8988T (cell line): ENCODE results near the gene NUMB.
"Not testable (repeated sequence)": the region's sequence is repeated elsewhere in the genome, so short reads cannot be mapped to it uniquely, and the experiment has no call there.

Source experiments
- DNase-seq: peaks from one replicate; pipeline ENCODE4 v3.0.0; 2011

NUMB gene

GRCh38 chr14:73406248-73406647 lies 52.1 kb downstream of the NUMB start:
- not testable (repeated sequence) for DNase-seq

DNA sequence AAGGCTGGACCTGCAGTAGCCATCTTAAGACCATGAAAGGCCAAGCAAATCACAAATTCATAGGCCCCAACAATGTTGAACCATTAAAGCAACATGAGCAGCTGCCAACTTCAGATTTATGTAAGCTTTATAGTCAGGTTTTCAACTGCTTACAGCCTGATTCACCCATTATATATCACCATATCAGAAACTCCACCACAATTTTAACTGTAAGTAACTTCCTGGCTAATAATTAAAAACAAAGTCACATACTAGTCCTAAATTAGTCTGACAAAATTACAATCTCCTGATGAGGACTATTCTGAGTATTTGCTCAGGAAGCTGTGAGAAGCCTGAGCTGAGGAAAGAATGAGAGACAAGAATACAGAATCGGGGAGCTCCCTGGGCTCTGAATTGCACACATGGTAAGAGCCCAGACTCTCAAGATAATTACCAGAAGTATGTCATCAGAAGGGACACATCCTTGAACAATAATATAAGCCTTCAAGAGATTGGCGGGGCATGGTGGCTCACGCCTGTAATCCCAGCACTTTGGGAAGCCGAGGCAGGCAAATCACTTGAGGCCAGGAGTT lies 55.1 kb downstream of the NUMB start:
- DNase-seq = no peak

GRCh38 chr14:73402579-73402978 lies 55.8 kb downstream of the NUMB start:
- no peak for DNase-seq

GRCh38 chr14:73397810-73398209 lies 60.5 kb downstream of the NUMB start:
- DNase-seq = no peak

DNA sequence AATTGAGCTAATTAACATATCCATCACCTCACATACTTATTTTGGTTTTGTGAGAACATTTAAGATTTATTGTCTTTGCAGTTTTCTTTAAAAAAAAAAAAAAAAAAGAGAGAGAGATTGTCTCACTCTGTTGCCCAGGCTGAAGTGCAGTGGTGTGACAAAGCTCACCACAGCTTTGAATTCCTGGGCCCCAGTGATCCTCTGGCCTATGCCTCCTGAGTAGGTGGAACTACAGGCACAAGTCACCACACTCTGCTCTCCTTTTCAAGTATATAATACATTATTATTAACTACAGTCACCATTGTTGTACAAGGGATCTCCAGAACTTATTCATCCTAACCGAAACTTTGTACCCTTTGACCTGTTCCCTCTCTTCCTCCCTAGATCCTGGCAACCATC lies 64.0 kb downstream of the NUMB start:
- DNase-seq = no peak

- no peak for DNase-seq
Measured at GRCh38 chr14:73393375-73393774, 65.0 kb downstream of the NUMB start.

DNA sequence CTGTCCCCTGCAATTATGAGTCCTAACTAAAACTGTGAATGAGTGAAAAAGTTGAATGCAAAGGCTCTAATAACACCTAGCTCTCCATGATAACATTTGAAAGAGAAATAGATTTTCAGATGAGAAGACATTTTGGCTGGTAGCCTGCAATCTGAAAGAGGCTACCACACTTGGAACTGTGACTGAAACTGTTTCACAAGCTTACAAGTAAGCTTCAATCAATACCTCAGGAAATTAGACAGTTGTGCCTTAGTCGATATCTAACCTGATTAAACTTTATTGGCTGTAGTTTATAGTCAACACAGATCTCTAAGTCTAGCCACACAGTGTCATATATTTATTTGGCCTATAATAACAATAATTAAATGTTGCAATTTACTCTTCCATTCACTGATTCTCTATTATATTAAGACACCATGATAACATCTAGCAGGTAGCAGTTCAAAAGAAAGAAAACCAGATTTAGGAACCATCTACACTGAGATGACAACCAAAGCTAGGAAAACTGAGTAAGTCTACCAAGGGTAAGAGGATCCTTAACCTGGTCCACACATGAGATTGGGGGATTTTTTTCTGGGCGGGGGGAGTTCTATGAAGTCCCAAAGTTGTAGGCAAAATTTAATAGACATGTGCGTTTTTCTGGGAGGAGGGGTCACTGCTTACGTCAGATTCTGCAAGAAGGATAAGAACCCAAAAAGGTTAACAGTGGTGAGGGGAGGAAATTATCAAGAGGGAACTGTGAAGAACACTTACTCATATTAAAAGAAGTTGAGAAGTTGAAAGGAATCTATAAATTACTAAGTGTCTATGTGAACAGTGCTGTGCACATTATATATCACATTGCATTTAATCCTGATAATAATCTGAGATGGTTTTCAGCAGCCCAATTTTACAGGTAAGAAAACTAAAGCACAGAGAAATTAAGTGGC lies 65.8 kb downstream of the NUMB start:
- DNase-seq = no peak

GRCh38 chr14:73387860-73388259 lies 70.5 kb downstream of the NUMB start:
- not testable (repeated sequence) for DNase-seq

DNA sequence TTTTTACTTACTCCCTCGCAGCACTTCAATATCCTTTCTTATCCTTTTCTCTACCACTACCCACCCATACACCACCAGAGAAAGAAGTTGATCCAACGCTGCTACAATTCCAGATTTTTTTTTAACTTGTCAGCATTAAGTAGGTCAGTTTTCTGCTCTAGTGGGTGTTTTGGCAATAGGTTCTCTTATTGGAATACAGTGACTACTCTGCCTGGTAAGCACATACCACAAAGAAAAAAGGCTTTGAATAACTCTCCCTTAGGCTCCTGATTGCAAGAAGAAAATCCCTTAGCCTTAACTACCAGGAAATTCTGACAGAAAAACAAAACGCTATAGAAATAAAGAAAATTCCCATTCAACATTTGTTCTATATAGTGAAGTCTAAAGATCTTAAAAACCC lies 72.0 kb downstream of the NUMB start:
- no peak for DNase-seq

DNA sequence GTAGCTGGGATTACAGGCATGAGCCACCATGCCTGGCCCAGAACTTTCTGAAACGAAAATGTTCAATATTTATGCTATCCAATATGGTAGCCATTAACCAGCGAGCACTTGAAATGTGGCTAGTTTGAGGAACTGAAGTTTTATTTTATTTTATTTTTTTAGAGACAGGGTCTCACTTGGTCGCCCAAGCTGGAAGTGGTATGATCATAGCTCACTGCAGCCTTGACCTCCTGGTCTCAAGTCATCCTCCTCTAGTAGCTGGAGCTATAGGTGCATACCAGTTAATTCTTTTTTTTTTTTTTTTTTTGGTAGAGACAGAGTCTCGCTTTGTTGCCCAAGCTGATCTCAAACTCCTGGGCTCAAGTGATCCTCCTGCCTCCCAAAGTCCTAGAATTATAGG lies 73.3 kb downstream of the NUMB start:
- not testable (repeated sequence) for DNase-seq

- DNase-seq = no peak
Measured at GRCh38 chr14:73383356-73383755, 75.0 kb downstream of the NUMB start.

DNA sequence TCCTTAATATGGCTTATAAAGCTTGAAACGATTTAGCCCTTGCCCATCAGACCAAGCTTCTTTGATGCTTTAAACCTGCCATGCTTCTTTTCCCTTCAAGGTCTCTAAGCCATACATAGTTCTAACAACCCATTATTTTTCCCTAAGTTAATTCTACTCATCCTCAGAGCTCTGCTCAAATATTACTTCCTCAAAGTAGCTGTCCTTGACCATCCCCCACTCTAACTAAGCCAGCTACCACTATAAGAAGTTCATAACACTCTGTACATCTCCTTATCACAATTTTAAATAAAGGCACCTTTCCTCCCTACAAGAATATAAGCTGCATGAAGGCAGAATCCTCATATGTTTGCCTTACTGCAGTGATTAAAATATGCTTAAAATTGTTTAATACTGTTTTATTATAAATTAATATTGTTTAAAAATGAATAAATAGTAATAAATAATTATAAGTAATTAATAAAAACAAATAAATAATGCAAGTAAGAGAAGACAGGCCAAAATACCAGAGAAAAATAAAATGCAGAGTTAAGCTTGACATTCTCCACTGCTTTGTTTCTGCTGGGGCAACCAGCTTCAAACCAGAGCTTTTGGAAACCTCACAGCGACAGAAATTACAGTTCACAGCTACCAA lies 76.8 kb downstream of the NUMB start:
- no peak for DNase-seq

- DNase-seq = no peak
Measured at GRCh38 chr14:73376585-73376984, 81.8 kb downstream of the NUMB start.

GRCh38 chr14:73375861-73376260 lies 82.5 kb downstream of the NUMB start:
- DNase-seq = no peak

DNA sequence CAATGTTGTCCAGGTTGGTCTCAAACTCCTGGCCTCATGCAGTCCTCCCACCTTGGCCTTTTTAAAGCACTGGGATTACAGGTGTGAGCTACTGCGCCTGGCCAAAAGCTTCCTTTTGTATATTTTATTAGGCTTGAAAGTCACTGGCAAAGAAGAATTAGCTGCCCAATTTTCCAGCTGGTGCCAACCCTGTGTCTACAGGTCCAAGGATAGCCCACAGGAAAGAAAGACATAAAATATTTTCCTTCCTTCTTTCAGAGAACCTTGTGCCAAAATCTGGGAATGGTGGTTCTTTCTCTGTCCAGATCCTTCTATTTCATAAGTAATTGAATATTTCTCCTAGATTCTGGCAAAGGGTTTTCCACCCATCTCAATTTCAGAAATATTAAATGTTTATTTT lies 84.1 kb downstream of the NUMB start:
- DNase-seq = no peak

DNA sequence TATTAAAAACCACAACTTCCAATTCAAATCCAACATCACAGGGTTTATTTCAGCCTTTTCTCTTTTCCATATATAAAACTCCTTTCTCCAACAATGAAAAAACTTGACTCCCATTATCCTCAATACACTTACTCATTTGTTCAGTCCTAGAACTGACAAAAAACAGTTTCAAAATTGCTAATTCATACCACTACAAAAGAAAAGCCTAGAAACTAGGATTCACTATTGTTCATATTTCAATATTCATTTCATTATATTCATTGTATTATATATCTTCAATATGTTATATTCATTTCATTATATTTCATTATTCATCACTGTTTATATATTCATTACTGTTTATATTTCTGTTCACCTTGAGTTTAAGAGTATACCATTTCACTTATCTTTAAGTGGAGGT lies 85.8 kb downstream of the NUMB start:
- DNase-seq = no peak

GRCh38 chr14:73370561-73370960 lies 87.8 kb downstream of the NUMB start:
- no peak for DNase-seq

DNA sequence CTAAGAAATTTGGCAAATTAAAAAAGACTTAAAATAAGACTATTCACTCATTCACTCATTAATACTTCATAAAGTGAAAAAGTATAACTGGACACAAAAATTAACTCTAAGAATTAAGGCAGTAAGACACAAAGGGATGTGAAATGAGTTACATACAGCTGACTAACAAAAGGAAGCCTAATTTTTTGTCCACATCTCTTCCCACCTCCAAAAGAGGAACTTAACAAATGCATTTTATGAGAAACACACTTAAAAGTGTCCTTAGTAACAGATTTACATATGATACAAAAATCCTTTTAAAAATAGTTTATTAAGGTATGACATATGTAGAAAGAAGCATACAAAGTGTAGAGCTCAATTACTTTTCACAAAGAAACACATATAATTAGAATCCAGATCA lies 88.9 kb downstream of the NUMB start:
- no peak for DNase-seq

GRCh38 chr14:73368616-73369015 lies 89.7 kb downstream of the NUMB start:
- DNase-seq = no peak

DNA sequence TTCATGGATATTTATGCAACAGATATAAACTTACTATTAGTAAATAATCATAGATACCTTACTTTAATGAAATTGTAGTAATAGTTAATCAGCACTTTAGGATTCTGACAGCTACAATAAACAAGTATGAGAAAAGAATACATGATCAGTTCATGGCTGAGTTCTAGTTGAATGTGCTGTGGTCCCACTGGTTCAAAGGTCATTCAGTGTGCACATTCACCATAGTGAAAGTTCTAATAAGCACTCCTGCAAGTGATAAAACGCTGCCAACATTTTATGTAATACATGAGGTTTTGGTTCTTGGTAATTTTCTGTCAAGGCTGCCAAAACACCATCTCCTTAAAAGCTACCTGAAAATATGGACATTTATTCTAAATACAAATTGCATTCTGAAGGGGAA lies 92.6 kb downstream of the NUMB start:
- no peak for DNase-seq

DNA sequence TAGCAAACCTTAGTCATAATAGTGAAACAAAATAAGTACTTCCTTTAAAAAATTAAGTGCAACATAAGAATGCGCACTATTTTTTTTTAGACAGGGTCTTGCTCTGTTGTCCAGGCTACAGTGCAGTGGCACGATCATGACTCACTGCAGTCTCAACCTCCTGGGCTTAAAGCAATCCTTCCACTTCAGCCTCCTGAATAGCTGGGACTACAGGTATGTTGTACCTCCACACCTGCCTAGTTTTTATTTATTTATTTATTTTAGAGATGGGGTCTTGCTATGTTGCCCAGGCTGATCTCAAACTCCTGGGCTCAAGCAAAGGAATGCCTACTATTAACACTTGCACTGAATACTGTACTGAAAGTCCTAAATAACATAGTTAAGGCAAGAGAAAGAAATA lies 93.8 kb downstream of the NUMB start:
- DNase-seq = no peak

DNA sequence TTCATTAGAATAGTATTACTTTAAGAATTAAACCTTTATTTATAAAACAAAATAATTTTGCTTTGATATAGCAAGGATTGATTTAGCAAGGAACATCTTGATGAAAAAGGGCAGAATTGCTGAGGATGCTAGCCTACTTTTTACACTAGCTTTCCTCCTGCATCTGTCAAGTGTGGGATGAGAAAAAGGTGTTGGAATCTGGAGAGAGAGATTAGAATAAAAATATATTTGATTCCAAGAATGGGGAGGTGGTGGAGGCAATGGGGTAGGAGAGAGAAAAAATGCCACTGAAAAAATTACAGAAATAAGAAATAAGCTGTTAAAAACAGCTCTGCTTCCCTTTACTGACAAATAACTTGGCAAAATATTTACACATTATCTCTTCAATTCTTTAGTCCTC lies 98.9 kb downstream of the NUMB start:
- DNase-seq = no peak

- no peak for DNase-seq
Measured at GRCh38 chr14:73358187-73358586, 100.2 kb downstream of the NUMB start.

DNA sequence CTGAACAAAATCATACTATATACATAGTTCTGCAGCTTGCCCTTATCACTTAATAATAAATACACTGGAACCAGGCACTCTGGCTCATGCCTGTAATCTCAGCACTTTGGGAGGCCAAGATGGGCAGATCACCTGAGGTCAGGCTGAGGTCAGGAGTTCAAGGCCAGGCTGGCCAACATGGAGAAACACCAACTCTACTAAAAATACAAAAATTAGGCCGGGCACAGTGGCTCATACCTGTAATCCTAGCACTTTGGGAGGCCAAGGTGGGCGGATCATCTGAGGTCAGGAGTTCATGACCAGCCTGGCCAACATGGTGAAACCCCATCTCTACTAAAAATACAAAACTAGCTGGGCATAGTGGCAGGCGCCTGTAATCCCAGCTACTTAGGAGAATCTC lies 109.3 kb downstream of the NUMB start:
- DNase-seq = not testable (repeated sequence)
